MCF 10A (cell line): ENCODE results near the gene ADAMTS2. TPM values are rescaled to one million over a fixed set of nuclear protein-coding genes. Genes with fewer than 3 reads are reported as not detected.

Experiments used
- BruUV-seq: library from RNA; stranded (reverse); fragments of 400-500 nt; replicated peaks from 2 replicates; lab custom pipeline; 2021; lab: Mats Ljungman, UMichigan
- CTCF ChIA-PET: fragments of 300-600 bp; sonication (Branson Sonifier 250); formaldehyde crosslinking; extraction: SDS; loops from one replicate; lab custom pipeline; 2021; ENCODE audit warnings: antibody characterized with exemption, inconsistent platforms; lab: Yijun Ruan, JAX
- POLR2A ChIA-PET: fragments of 300-600, 350-650 bp; sonication (Branson Sonifier 250); formaldehyde crosslinking; extraction: SDS; loops from one replicate; lab custom pipeline; 2020; ENCODE audit warnings: antibody characterized with exemption, inconsistent platforms; lab: Yijun Ruan, JAX
- DNase-seq: peaks from one replicate; pipeline ENCODE4 v3.0.0-alpha.2; 2018; ENCODE audit not compliant: unreplicated experiment
- H3K27ac Mint-ChIP-seq: one replicate; pipeline ENCODE4 v1.8.0; 2022; ENCODE audit warnings: mild to moderate bottlenecking, low read depth, mixed read lengths; ENCODE audit not compliant: unreplicated experiment
- H3K27me3 Mint-ChIP-seq: one replicate; pipeline ENCODE4 v1.8.0; 2022; ENCODE audit warnings: mixed read lengths; ENCODE audit not compliant: insufficient read depth, unreplicated experiment
- H3K36me3 Mint-ChIP-seq: one replicate; pipeline ENCODE4 v1.8.0; 2022; ENCODE audit warnings: mild to moderate bottlenecking, moderate library complexity, mixed read lengths; ENCODE audit not compliant: insufficient read depth, unreplicated experiment
- H3K4me1 Mint-ChIP-seq: one replicate; pipeline ENCODE4 v1.8.0; 2022; ENCODE audit warnings: mixed read lengths; ENCODE audit not compliant: insufficient read depth, unreplicated experiment
- H3K4me3 Mint-ChIP-seq: one replicate; pipeline ENCODE4 v1.8.0; 2022; ENCODE audit warnings: mild to moderate bottlenecking, moderate library complexity, mixed read lengths; ENCODE audit not compliant: unreplicated experiment
- H3K9me3 Mint-ChIP-seq: one replicate; pipeline ENCODE4 v1.8.0; 2022; ENCODE audit warnings: mixed read lengths; ENCODE audit not compliant: unreplicated experiment
- intact Hi-C: fragments of 100-400 bp; cut with micrococcal nuclease; formaldehyde crosslinking; loops from 2 replicates; pipeline ENCODE4 v1.14.1; 2022
- total RNA-seq: library from RNA; stranded (reverse); gene quantifications from 2 replicates; pipeline ENCODE4 v1.2.3, GENCODE V29; 2022
- TF ChIP-seq, protein P1 (sequence below): fragments of 200-600 bp; IDR thresholded peaks from one replicate; pipeline ENCODE4 v1.8.0; 2022; ENCODE audit warnings: antibody characterized with exemption, mild to moderate bottlenecking; ENCODE audit not compliant: unreplicated experiment

ADAMTS2 gene
- total RNA-seq, 1 experiment from 2014 or later: not detected

DNA sequence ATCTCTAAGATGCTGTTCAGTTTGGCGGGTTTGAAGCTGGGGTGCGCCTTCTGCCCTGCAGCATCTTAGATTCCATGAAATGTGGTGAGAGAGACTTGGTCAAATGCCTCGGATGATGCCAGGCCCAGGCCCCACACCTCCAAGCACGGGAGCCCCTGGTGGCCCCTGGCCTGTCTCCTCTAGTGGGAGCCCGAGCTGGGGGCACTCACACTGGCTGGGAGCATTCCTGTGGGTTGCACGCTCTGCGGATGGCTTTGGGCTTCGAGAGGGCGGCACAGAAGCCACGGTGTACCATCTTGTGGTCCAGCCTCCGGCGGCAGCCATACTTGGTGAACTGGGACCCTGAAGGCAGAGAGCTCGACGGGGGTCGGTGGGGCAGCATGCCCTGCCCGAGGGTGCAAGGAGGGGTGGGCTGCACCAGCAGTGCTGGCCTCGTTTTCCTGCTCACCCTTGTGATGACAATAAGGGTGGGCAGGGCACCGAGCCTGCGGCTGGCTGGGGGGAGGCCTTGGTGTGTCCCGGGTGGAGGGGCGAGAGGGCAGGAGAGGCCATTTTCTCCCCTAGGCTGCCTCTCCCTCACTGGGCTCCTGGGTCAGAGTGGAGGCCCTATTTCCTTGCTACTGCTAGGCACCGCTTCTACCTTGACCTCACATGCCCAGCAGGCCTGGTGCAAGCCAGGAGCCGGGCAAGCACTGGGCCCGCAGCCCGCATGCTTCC lies 219.3 kb downstream of the ADAMTS2 start:
- Mint-ChIP-seq H3K9me3 (peaks cover 15% of the 10 kb centered on the region), H3K36me3 (no peaks in the 10 kb centered on the region), H3K27ac (no peak overlapping the region), H3K4me1 (no peaks in the 10 kb centered on the region), H3K27me3 (no peaks in the 10 kb centered on the region), H3K4me3 (no peak overlapping the region)
- TF ChIP-seq, protein P1, sequence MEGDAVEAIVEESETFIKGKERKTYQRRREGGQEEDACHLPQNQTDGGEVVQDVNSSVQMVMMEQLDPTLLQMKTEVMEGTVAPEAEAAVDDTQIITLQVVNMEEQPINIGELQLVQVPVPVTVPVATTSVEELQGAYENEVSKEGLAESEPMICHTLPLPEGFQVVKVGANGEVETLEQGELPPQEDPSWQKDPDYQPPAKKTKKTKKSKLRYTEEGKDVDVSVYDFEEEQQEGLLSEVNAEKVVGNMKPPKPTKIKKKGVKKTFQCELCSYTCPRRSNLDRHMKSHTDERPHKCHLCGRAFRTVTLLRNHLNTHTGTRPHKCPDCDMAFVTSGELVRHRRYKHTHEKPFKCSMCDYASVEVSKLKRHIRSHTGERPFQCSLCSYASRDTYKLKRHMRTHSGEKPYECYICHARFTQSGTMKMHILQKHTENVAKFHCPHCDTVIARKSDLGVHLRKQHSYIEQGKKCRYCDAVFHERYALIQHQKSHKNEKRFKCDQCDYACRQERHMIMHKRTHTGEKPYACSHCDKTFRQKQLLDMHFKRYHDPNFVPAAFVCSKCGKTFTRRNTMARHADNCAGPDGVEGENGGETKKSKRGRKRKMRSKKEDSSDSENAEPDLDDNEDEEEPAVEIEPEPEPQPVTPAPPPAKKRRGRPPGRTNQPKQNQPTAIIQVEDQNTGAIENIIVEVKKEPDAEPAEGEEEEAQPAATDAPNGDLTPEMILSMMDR: no peak
- CTCF ChIA-PET: no interaction called here
- intact Hi-C loops: no loop called here
- POLR2A ChIA-PET: no interaction called here
- BruUV-seq: no TSS peak
- DNase-seq: no peak

- TF ChIP-seq, protein P1: no peak
- Mint-ChIP-seq H3K36me3 (no peaks in the 10 kb centered on the region), H3K27ac (no peak overlapping the region), H3K4me1 (no peaks in the 10 kb centered on the region), H3K9me3 (peaks cover 18% of the 10 kb centered on the region), H3K4me3 (no peak overlapping the region), H3K27me3 (no peaks in the 10 kb centered on the region)
- DNase-seq: no peak
- no TSS peak for BruUV-seq
- intact Hi-C loops: no loop called here
- ChIA-PET CTCF (interaction anchor here (0.6 kb wide), 1 partner anchor 269 kb away, joined by 3 read pairs; no protein-coding TSS in a partner anchor), POLR2A (no interaction called here)
Observed at GRCh38 chr5:179124853-179125788, 220.1 kb downstream of the ADAMTS2 start.

DNA sequence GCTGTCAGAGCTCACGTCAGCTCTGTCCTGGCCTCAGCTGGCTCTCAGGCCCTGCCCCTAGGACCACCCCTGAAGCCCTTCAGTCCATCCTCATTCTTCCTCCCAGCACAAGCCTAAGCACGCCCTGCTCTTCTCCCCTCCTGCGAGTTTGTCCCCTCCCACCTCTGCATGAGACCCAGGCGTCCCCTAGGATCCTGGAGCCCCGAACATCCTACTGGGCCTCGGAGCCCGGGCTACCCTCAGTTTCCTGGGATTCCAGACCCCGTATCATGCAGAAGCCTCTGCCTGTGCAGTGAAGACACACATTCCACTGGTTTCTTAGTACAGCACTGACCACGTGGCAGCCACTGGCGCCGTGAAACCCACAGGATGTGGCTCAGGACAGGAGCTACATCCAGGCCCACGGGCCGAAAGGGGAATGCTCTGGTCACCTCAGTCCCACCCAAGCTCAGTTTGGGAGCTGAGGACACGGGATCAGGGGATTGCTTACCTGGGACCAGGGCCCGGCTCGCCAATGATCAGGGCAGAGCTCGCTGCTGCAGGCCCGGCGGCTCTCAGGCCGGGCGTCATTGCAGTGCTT lies 220.9 kb downstream of the ADAMTS2 start:
- CTCF ChIA-PET: interaction anchor here (0.6 to 1.0 kb wide), 2 partner anchors 19 to 269 kb away, joined by 3 read pairs; no protein-coding TSS in a partner anchor
- no TSS peak for BruUV-seq
- H3K9me3 Mint-ChIP-seq: peaks cover 23% of the 10 kb centered on the region
- H3K4me3 Mint-ChIP-seq: no peak overlapping the region
- H3K27ac Mint-ChIP-seq: no peak overlapping the region
- no peaks in the 10 kb centered on the region for H3K36me3 Mint-ChIP-seq
- no peaks in the 10 kb centered on the region for H3K27me3 Mint-ChIP-seq
- TF ChIP-seq, protein P1: no peak
- POLR2A ChIA-PET: no interaction called here
- no peaks in the 10 kb centered on the region for H3K4me1 Mint-ChIP-seq
- no peak for DNase-seq
- intact Hi-C loops: no loop called here
